Adrenal gland (tissue), 5 donors: ENCODE data around the gene CAPN2.

ENCODE experiments used
- POLR2A ChIP-seq, 2 donors: fragments of 450-650 bp; IDR thresholded peaks; one replicate each; pipeline ENCODE4 v1.6.1; 2017; ENCODE audit warnings: antibody characterized with exemption in 2 of 2, mild to moderate bottlenecking in 2 of 2, moderate library complexity in 1 of 2
- TF ChIP-seq, protein P1 (sequence below), 6 experiments: fragments of 450-650 bp in 4 of 6; fragments of 200-600 bp in 2 of 6; sonication (generic) in 1 of 6; IDR thresholded peaks; 1 replicate in 5 of 6; 2 replicates in 1 of 6; pipeline versions ENCODE4 v1.5.1 to v1.8.0; 2016 to 2021; ENCODE audit warnings: antibody characterized with exemption in 6 of 6, mild to moderate bottlenecking in 2 of 6, moderate library complexity in 1 of 6
- donor health status: DM: no; HTN: no; CAD: no.

DNA sequence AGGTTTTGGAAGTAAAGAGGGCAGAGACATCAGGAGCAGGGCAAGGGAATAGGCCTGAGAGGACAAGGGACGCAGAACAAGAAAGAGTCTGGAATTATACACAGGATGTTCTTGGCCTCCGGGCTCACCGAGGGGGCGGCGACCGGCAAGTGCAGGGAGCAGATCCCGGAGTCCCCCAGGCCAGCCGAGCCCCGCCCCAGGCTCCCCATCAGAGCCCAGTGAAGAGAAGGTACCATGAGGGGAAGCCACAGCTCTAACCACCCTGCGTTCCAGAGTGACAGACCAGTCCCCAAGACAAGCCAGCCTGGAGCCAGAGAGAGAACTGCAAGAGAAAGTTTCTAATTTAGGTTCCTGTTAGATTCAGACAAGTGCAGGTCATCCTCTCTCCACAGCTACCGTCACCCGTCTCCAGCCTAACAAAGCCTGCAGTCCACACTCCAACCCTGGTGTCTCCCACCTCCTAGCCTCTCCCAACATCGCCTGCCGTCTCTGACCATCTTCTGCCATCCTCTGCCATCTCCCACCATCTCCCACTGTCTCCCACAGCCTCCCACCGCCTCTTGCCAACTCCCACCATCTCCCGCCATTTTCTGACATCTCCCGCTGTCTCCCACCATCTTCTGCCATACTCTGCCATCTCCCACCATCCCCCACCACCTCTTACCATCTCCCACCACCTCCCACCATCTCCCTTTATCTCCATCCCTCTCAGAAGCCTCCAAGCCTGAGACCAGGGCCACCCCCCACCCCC is 42.5 kb downstream of the CAPN2 start:
- TF ChIP-seq, protein P1, sequence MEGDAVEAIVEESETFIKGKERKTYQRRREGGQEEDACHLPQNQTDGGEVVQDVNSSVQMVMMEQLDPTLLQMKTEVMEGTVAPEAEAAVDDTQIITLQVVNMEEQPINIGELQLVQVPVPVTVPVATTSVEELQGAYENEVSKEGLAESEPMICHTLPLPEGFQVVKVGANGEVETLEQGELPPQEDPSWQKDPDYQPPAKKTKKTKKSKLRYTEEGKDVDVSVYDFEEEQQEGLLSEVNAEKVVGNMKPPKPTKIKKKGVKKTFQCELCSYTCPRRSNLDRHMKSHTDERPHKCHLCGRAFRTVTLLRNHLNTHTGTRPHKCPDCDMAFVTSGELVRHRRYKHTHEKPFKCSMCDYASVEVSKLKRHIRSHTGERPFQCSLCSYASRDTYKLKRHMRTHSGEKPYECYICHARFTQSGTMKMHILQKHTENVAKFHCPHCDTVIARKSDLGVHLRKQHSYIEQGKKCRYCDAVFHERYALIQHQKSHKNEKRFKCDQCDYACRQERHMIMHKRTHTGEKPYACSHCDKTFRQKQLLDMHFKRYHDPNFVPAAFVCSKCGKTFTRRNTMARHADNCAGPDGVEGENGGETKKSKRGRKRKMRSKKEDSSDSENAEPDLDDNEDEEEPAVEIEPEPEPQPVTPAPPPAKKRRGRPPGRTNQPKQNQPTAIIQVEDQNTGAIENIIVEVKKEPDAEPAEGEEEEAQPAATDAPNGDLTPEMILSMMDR (IDR thresholded peaks at IDR 0.05): no peak
- no peak for TF ChIP-seq POLR2A (IDR thresholded peaks at IDR 0.05)
